Activated CD8-positive, alpha-beta memory T cell treated with anti-CD3 and anti-CD28 coated beads, Interleukin-2, amount 50 U/mL, for 1 hour (primary cell): ENCODE data around the gene MTA2.

ENCODE experiments used
- DNase-seq: peaks from one replicate; pipeline ENCODE4 v3.0.0-alpha.2; 2020; ENCODE audit errors: extremely low read depth

MTA2 gene

GRCh38 chr11:62612366-62613290 is 11.0 kb upstream of the MTA2 start, which contains the start of the genes EML3 and ROM1:
EML3 (minus strand) TSS chr11:62612775; CDS start chr11:62612457, 318 bp downstream.
ROM1 (plus strand) TSS chr11:62613257; CDS start chr11:62613282, 25 bp downstream.
- DNase-seq, result peak; percentile 65

GRCh38 chr11:62611705-62612365 is 10.2 kb upstream of the MTA2 start:
- DNase-seq, result no peak

GRCh38 chr11:62610814-62611704 is 9.4 kb upstream of the MTA2 start:
- no peak for DNase-seq

GRCh38 chr11:62610403-62610802 is 8.7 kb upstream of the MTA2 start:
- DNase-seq, result no peak

GRCh38 chr11:62608776-62609175 is 7.1 kb upstream of the MTA2 start:
- no peak for DNase-seq

GRCh38 chr11:62607714-62608113 is 6.0 kb upstream of the MTA2 start:
- DNase-seq, result no peak

GRCh38 chr11:62605902-62606301 is 4.2 kb upstream of the MTA2 start:
- no peak for DNase-seq

- no peak for DNase-seq
Observed at GRCh38 chr11:62605467-62605866, 3.8 kb upstream of the MTA2 start.

GRCh38 chr11:62604460-62605120 is 2.9 kb upstream of the MTA2 start:
- DNase-seq, result no peak

GRCh38 chr11:62603776-62604299 is 2.2 kb upstream of the MTA2 start:
- no peak for DNase-seq

- no peak for DNase-seq
Observed at GRCh38 chr11:62603072-62603408, 1.4 kb upstream of the MTA2 start.

- DNase-seq, result no peak
Observed at GRCh38 chr11:62602141-62603071, 741 bp upstream of the MTA2 start.

GRCh38 chr11:62601122-62601371 is 618 bp downstream of the MTA2 start:
- DNase-seq, result no peak

GRCh38 chr11:62600367-62601121 is 1.1 kb downstream of the MTA2 start:
- DNase-seq, result no peak

- DNase-seq, result no peak
Observed at GRCh38 chr11:62599901-62600300, 1.8 kb downstream of the MTA2 start.

- peak; percentile 95 for DNase-seq
Observed at GRCh38 chr11:62599069-62599696, 2.5 kb downstream of the MTA2 start.

GRCh38 chr11:62595124-62595523 is 6.5 kb downstream of the MTA2 start:
- no peak for DNase-seq

- DNase-seq, result peak; percentile 55
Observed at GRCh38 chr11:62593434-62594044, 8.1 kb downstream of the MTA2 start.

GRCh38 chr11:62592989-62593421 is 8.7 kb downstream of the MTA2 start:
- DNase-seq, result no peak
